A673 (cell line): ENCODE results near the gene PM20D1.
"Not testable (repeated sequence)": the region's sequence is repeated elsewhere in the genome, so short reads cannot be mapped to it uniquely, and the experiment has no call there.

Experiments
- CTCF ChIP-seq: fragments of 300-800, 200-600 bp; sonication (generic); conservative IDR thresholded peaks from 2 replicates; pipeline ENCODE4 v1.5.1; 2017; ENCODE audit warnings: low read depth, mild to moderate bottlenecking, antibody characterized with exemption, low read length, moderate library complexity, mixed read lengths
- EZH2 ChIP-seq: fragments of 200-600 bp; sonication (generic); IDR thresholded peaks from 2 replicates; pipeline ENCODE4 v1.6.1; 2017; ENCODE audit warnings: borderline replicate concordance, low read depth, mild to moderate bottlenecking, mixed read lengths, antibody characterized with exemption, low read length; ENCODE audit not compliant: poor library complexity, severe bottlenecking

GRCh38 chr1:205890631-205891030 is 40.7 kb upstream of the PM20D1 start:
- not testable (repeated sequence) for TF ChIP-seq CTCF, EZH2
